ENCODE results near the gene CERS1. TPM values are rescaled to one million over a fixed set of nuclear protein-coding genes. Genes with fewer than 3 reads are reported as not detected.

The CERS1 gene
- total RNA-seq, 1 donor from 2014 or later: 15.7 TPM

GRCh38 chr19:18886972-18887371, 9.0 kb downstream of the CERS1 start:
- peaks cover 12% of the 10 kb centered on the region for H3K36me3 Mint-ChIP-seq (ENCODE audit: low read depth, unreplicated experiment)
- DNase-seq (ENCODE audit: low spot score): no peak
- H3K9me3 Mint-ChIP-seq (ENCODE audit: unreplicated experiment): no peaks in the 10 kb centered on the region
- no peak for TF ChIP-seq CTCF (IDR thresholded peaks at IDR 0.05; ENCODE audit: unreplicated experiment)
- peaks cover 3% of the 10 kb centered on the region for H3K27me3 Mint-ChIP-seq (ENCODE audit: unreplicated experiment)
- peak overlapping the region; percentile 21 for H3K27ac Mint-ChIP-seq (ENCODE audit: unreplicated experiment)
- no peaks in the 10 kb centered on the region for H3K4me1 Mint-ChIP-seq (ENCODE audit: unreplicated experiment)
- H3K4me3 Mint-ChIP-seq (ENCODE audit: unreplicated experiment): peak overlapping the region; percentile 74

- H3K4me3 Mint-ChIP-seq (ENCODE audit: unreplicated experiment): no peak overlapping the region
- no peak for DNase-seq (ENCODE audit: low spot score)
- TF ChIP-seq CTCF (IDR thresholded peaks at IDR 0.05; ENCODE audit: unreplicated experiment): no peak
- H3K9me3 Mint-ChIP-seq (ENCODE audit: unreplicated experiment): no peaks in the 10 kb centered on the region
- no peaks in the 10 kb centered on the region for H3K4me1 Mint-ChIP-seq (ENCODE audit: unreplicated experiment)
- H3K27ac Mint-ChIP-seq (ENCODE audit: unreplicated experiment): no peak overlapping the region
- peaks cover 3% of the 10 kb centered on the region for H3K27me3 Mint-ChIP-seq (ENCODE audit: unreplicated experiment)
- H3K36me3 Mint-ChIP-seq (ENCODE audit: low read depth, unreplicated experiment): peaks cover 19% of the 10 kb centered on the region
Observed at GRCh38 chr19:18883526-18884304, 12.2 kb downstream of the CERS1 start.

DNA sequence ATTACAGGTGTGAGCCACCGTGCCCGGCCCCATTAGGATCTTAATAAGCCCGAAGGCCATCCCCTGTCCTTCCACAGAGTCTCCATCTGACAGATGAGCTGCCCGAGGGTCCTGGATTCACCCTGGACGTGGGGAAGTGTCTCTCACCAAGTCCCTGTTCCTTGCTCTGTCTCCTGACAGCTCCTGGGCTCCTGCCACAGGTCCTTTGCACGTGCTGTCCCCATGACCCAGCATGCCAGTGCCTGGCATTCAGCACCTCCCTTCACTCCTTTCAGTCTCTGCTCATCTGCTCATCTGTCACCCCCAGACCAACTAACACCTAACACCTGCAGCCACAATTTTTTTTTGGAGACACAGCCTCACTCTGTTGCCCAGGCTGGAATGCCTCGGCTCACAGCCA, 14.5 kb downstream of the CERS1 start:
- H3K9me3 Mint-ChIP-seq (ENCODE audit: unreplicated experiment): no peaks in the 10 kb centered on the region
- no peaks in the 10 kb centered on the region for H3K4me1 Mint-ChIP-seq (ENCODE audit: unreplicated experiment)
- no peak for DNase-seq (ENCODE audit: low spot score)
- H3K36me3 Mint-ChIP-seq (ENCODE audit: low read depth, unreplicated experiment): peaks cover 25% of the 10 kb centered on the region
- H3K4me3 Mint-ChIP-seq (ENCODE audit: unreplicated experiment): peak overlapping the region; percentile 81
- no peak for TF ChIP-seq CTCF (IDR thresholded peaks at IDR 0.05; ENCODE audit: unreplicated experiment)
- peaks cover 8% of the 10 kb centered on the region for H3K27me3 Mint-ChIP-seq (ENCODE audit: unreplicated experiment)
- H3K27ac Mint-ChIP-seq (ENCODE audit: unreplicated experiment): no peak overlapping the region

DNA sequence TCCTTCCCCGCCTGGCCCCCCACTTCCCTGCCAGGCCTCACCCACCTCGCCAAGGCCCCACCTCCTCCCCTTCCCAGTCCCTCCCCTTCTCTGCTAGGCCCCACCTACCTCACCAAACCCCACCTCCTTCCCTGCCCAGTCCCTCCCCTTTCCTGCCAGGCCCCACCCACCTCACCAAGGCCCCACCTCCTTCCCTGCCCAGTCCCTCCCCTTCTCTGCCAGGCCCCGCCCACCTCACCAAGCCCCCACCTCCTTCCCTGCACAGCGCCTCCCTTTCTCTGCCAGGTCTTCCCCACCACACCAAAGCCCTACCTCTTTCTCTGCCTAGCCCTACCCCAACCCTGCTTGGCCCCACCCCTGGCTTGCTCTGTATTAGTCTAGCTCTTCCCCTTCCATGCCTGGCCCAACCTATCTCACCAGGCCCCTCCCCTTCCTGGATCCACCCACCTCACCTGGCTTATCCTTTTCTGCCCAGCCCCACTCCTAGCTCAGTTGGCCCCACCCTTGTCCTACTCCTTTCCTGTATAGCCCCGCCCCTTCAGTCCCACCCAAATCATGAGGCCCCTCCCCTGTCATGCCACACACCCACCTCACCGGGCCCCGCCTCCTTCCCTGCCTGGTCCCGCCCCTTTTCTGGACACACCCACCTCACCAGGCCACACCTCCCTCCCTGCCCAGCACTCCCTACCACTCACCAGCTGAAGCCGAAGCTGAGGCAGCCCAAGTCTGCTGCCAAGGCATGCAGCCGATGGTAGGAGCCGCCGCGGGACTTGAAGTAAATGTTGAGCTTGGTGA, 16.2 kb downstream of the CERS1 start:
- no peak for TF ChIP-seq CTCF (IDR thresholded peaks at IDR 0.05; ENCODE audit: unreplicated experiment)
- Mint-ChIP-seq H3K4me1 (ENCODE audit: unreplicated experiment) (no peaks in the 10 kb centered on the region), H3K9me3 (ENCODE audit: unreplicated experiment) (no peaks in the 10 kb centered on the region), H3K27ac (ENCODE audit: unreplicated experiment) (no peak overlapping the region), H3K36me3 (ENCODE audit: low read depth, unreplicated experiment) (peaks cover 33% of the 10 kb centered on the region), H3K27me3 (ENCODE audit: unreplicated experiment) (peaks cover 12% of the 10 kb centered on the region), H3K4me3 (ENCODE audit: unreplicated experiment) (no peak overlapping the region)
- DNase-seq (ENCODE audit: low spot score): no peak

Measured in endothelial cell (in vitro differentiated cells).